HCT116 (cell line): Measurements from ENCODE around the gene VWA1. TPM values are rescaled to one million over a fixed set of nuclear protein-coding genes. Genes with fewer than 3 reads are reported as not detected.

Experiments used
- ATAC-seq: fragments of 200-7000 bp; cut with Tn5 transposase; 2 replicates; pipeline ENCODE4 v1.9.1; 2020; ENCODE audit warnings: mild to moderate bottlenecking, moderate library complexity
- BruUV-seq: library from RNA; stranded (reverse); fragments of 400-500 nt; replicated peaks from 2 replicates; lab custom pipeline; 2021; lab: Mats Ljungman, UMichigan
- CTCF ChIA-PET: fragments of 300-600 bp; sonication (Branson Sonifier 250); formaldehyde crosslinking; loops from one replicate; lab custom pipeline; 2021; ENCODE audit warnings: antibody characterized with exemption; lab: Charles Lee
- POLR2A ChIA-PET: fragments of 300-600, 350-600 bp; sonication (Branson Sonifier 250); formaldehyde crosslinking; loops from one replicate; lab custom pipeline; 2021; ENCODE audit warnings: antibody characterized with exemption; lab: Charles Lee
- RAD21 ChIA-PET, 2 experiments: fragments of 300-600 bp; sonication (Branson Sonifier 250); formaldehyde crosslinking; loops; one replicate each; lab custom pipeline; 2023; ENCODE audit warnings: low total read pairs in 2 of 2; ENCODE audit not compliant: uncharacterized antibody in 2 of 2, unreplicated experiment in 2 of 2, low non-redundant PET in 1 of 2; lab: Charles Lee
- DNase-seq: peaks from one replicate; pipeline ENCODE4 v3.0.0-alpha.2; 2010; ENCODE audit warnings: low read depth, low spot score
- H2AFZ ChIP-seq: fragments of 200-600 bp; shearing (Covaris generic), sonication (generic); 2 replicates; pipeline ENCODE4 v1.6.1; 2017; ENCODE audit warnings: low read depth, mixed run types, mixed read lengths, antibody characterized with exemption, low read length; ENCODE audit not compliant: poor library complexity, severe bottlenecking
- H3K27ac ChIP-seq: 2 replicates; pipeline ENCODE4 v1.5.1; 2012; ENCODE audit warnings: low read depth, low read length
- H3K27me3 ChIP-seq: fragments of 200-600 bp; sonication (generic); 2 replicates; pipeline ENCODE4 v1.6.1; 2016; ENCODE audit warnings: mixed run types, low read length, mixed read lengths; ENCODE audit not compliant: insufficient read depth
- H3K36me3 ChIP-seq, 2 experiments: fragments of 200-500 bp in 1 of 2; fragments of 200-600 bp in 1 of 2; sonication (Bioruptor generic) in 1 of 2; sonication (generic) in 1 of 2; 2 replicates each; pipeline versions ENCODE4 v1.5.1 to v1.6.1; 2014 to 2016; ENCODE audit warnings: low read length in 2 of 2, inconsistent platforms in 1 of 2, mixed read lengths in 1 of 2, mixed run types in 1 of 2; ENCODE audit not compliant: insufficient read depth in 2 of 2, control insufficient read depth in 1 of 2
- H3K4me1 ChIP-seq, 2 experiments: fragments of 200-600 bp in 1 of 2; sonication (generic) in 1 of 2; 2 replicates each; pipeline versions ENCODE4 v1.5.1 to v1.6.1; 2012 to 2017; ENCODE audit warnings: low read length in 2 of 2, inconsistent platforms in 1 of 2, mild to moderate bottlenecking in 1 of 2, mixed read lengths in 1 of 2, mixed run types in 1 of 2, moderate library complexity in 1 of 2; ENCODE audit not compliant: insufficient read depth in 2 of 2, control insufficient read depth in 1 of 2
- H3K4me2 ChIP-seq: fragments of 200-600 bp; sonication (generic); 2 replicates; pipeline ENCODE4 v1.6.1; 2017; ENCODE audit warnings: mixed run types, low read length, mixed read lengths
- H3K4me3 ChIP-seq, 2 experiments: fragments of 200-600 bp in 1 of 2; sonication (generic) in 1 of 2; replicated peaks in 1 of 2; 2 replicates each; pipeline ENCODE4 v1.5.1; 2011 to 2016; ENCODE audit warnings: low read length in 2 of 2, control low read depth in 1 of 2, low read depth in 1 of 2, mild to moderate bottlenecking in 1 of 2, mixed read lengths in 1 of 2, mixed run types in 1 of 2
- H3K79me2 ChIP-seq: fragments of 200-600 bp; sonication (generic); 2 replicates; pipeline ENCODE4 v1.6.1; 2017; ENCODE audit warnings: mild to moderate bottlenecking, mixed run types, low read length, moderate library complexity, mixed read lengths; ENCODE audit not compliant: insufficient read depth
- H3K9ac ChIP-seq: fragments of 200-600 bp; sonication (generic); 2 replicates; pipeline ENCODE4 v1.6.1; 2016; ENCODE audit warnings: low read length, mixed read lengths
- H3K9me2 ChIP-seq: fragments of 200-600 bp; sonication (generic), shearing (Covaris generic); 2 replicates; pipeline ENCODE4 v1.6.1; 2017; ENCODE audit warnings: mixed run types, mild to moderate bottlenecking, moderate library complexity; ENCODE audit not compliant: insufficient read depth
- H3K9me3 ChIP-seq, 2 experiments: fragments of 200-500 bp in 1 of 2; fragments of 200-600 bp in 1 of 2; sonication (Bioruptor generic) in 1 of 2; sonication (generic) in 1 of 2; 2 replicates each; pipeline ENCODE4 v1.6.1; 2014 to 2017; ENCODE audit warnings: low read length in 2 of 2, mixed read lengths in 2 of 2, inconsistent platforms in 1 of 2, low read depth in 1 of 2, mild to moderate bottlenecking in 1 of 2, mixed run types in 1 of 2, moderate library complexity in 1 of 2; ENCODE audit not compliant: control insufficient read depth in 1 of 2, insufficient read depth in 1 of 2
- H4K20me1 ChIP-seq: fragments of 200-600 bp; sonication (generic), shearing (Covaris generic); 2 replicates; pipeline ENCODE4 v1.6.1; 2017; ENCODE audit warnings: mixed run types, mild to moderate bottlenecking, moderate library complexity; ENCODE audit not compliant: insufficient read depth
- ATF3 ChIP-seq: IDR thresholded peaks from 2 replicates; pipeline ENCODE4 v1.6.1; 2012
- CBX3 ChIP-seq: IDR thresholded peaks from 2 replicates; pipeline ENCODE4 v1.6.1; 2012; ENCODE audit warnings: low read depth
- CEBPB ChIP-seq: IDR thresholded peaks from 2 replicates; pipeline ENCODE4 v1.6.1; 2012; ENCODE audit warnings: low read depth
- CTCF ChIP-seq, 3 experiments: fragments of 200-600 bp in 1 of 3; sonication (generic) in 1 of 3; IDR thresholded peaks in 2 of 3; conservative IDR thresholded peaks in 1 of 3; 2 replicates each; pipeline ENCODE4 v1.5.1; 2012 to 2017; ENCODE audit warnings: low read depth in 2 of 3, low read length in 2 of 3, antibody characterized with exemption in 1 of 3, borderline replicate concordance in 1 of 3, control low read depth in 1 of 3, mild to moderate bottlenecking in 1 of 3, mixed read lengths in 1 of 3, mixed run types in 1 of 3, moderate library complexity in 1 of 3; ENCODE audit not compliant: insufficient read depth in 1 of 3
- EGR1 ChIP-seq: IDR thresholded peaks from 2 replicates; pipeline ENCODE4 v1.6.1; 2012; ENCODE audit warnings: low read depth
- ELF1 ChIP-seq: IDR thresholded peaks from 2 replicates; pipeline ENCODE4 v1.6.1; 2012; ENCODE audit warnings: low read depth, borderline replicate concordance
- EZH2phosphoT487 ChIP-seq: fragments of 200-600 bp; IDR thresholded peaks from 2 replicates; pipeline ENCODE4 v1.6.1; 2018; ENCODE audit warnings: antibody characterized with exemption, borderline replicate concordance
- FOSL1 ChIP-seq: IDR thresholded peaks from 2 replicates; pipeline ENCODE4 v1.6.1; 2012; ENCODE audit warnings: low read depth
- JUND ChIP-seq: IDR thresholded peaks from 2 replicates; pipeline ENCODE4 v1.6.1; 2012
- MAX ChIP-seq: IDR thresholded peaks from 2 replicates; pipeline ENCODE4 v1.6.1; 2012
- POLR2A ChIP-seq: IDR thresholded peaks from 2 replicates; pipeline ENCODE4 v1.7.0; 2011; ENCODE audit warnings: borderline replicate concordance; ENCODE audit not compliant: insufficient read depth, insufficient read length; ENCODE audit errors: extremely low read depth
- POLR2AphosphoS5 ChIP-seq: IDR thresholded peaks from 2 replicates; pipeline ENCODE4 v1.6.1; 2011; ENCODE audit warnings: mild to moderate bottlenecking, low read depth, low read length, moderate library complexity
- REST ChIP-seq: IDR thresholded peaks from 2 replicates; pipeline ENCODE4 v1.6.1; 2012; ENCODE audit warnings: low read depth
- SP1 ChIP-seq: IDR thresholded peaks from 2 replicates; pipeline ENCODE4 v1.6.1; 2012; ENCODE audit warnings: low read depth
- SRF ChIP-seq: IDR thresholded peaks from 2 replicates; pipeline ENCODE4 v1.6.1; 2012; ENCODE audit warnings: low read depth
- YY1 ChIP-seq: IDR thresholded peaks from 2 replicates; pipeline ENCODE4 v1.6.1; 2011; ENCODE audit warnings: low read length, low read depth, moderate library complexity, mild to moderate bottlenecking; ENCODE audit not compliant: insufficient replicate concordance; ENCODE audit errors: extremely low read depth
- ZBTB33 ChIP-seq: IDR thresholded peaks from 2 replicates; pipeline ENCODE4 v1.6.1; 2011; ENCODE audit warnings: mild to moderate bottlenecking, low read length, moderate library complexity; ENCODE audit not compliant: insufficient replicate concordance; ENCODE audit errors: extremely low read depth
- ZNF274 ChIP-seq: fragments of 200-500 bp; sonication (Bioruptor generic); IDR thresholded peaks from 2 replicates; pipeline ENCODE4 v1.6.1; 2014; ENCODE audit warnings: mild to moderate bottlenecking, low read depth, low read length, inconsistent platforms
- intact Hi-C: fragments of 100-400 bp; cut with micrococcal nuclease; formaldehyde crosslinking; loops from 2 replicates; pipeline ENCODE4 v1.10.0; 2022
- total RNA-seq: library from RNA; stranded (reverse); gene quantifications from one replicate; pipeline ENCODE4 v1.2.1, GENCODE V29; 2021; ENCODE audit not compliant: unreplicated experiment

VWA1 gene
- total RNA-seq, 1 experiment from 2014 or later = 50.6 TPM

GRCh38 chr1:1490633-1491230 lies 55.2 kb downstream of the VWA1 start:
- ChIA-PET POLR2A (no interaction called here), CTCF (no interaction called here), RAD21 (no interaction called here)
- Histone ChIP-seq H4K20me1 (no peaks in the 10 kb centered on the region), H3K9me2 (no peaks in the 10 kb centered on the region), H3K9ac (no peak overlapping the region), H3K36me3 (peaks cover 11 to 63% of the 10 kb centered on the region in 2 experiments; a peak in 3 of 4 replicates), H3K4me3 (no peak overlapping the region), H3K27me3 (no peaks in the 10 kb centered on the region), H2AFZ (no peak overlapping the region), H3K4me2 (no peak overlapping the region), H3K79me2 (peaks cover 11% of the 10 kb centered on the region; the same call in 1 of the 2 replicates), H3K27ac (no peak overlapping the region), H3K9me3 (no peaks in the 10 kb centered on the region; a peak in 1 of 4 replicates), H3K4me1 (no peaks in the 10 kb centered on the region)
- no peak for ATAC-seq
- BruUV-seq = no TSS peak
- DNase-seq = no peak
- intact Hi-C loops = no loop called here
- TF ChIP-seq ZNF274 (no peak), ELF1 (no peak), CBX3 (no peak), CTCF (IDR thresholded peaks at IDR 0.05 in 2 of 3, conservative IDR thresholded peaks at IDR 0.05 in 1 of 3; ENCODE audit: borderline replicate concordance in 1 of 3, insufficient read depth in 1 of 3, low read depth in 2 of 3, low read length in 2 of 3) (no peak), SP1 (no peak), CEBPB (no peak), YY1 (no peak), POLR2A (no peak), FOSL1 (no peak), EGR1 (no peak), ZBTB33 (no peak), POLR2AphosphoS5 (no peak), MAX (no peak), ATF3 (no peak), EZH2phosphoT487 (no peak), REST (no peak), JUND (no peak), SRF (no peak)
